SK-N-SH treated with all-trans-retinoic acid at 6 μM for 48 hours (cell line): ENCODE measurements around the gene SEMA5B.

Experiments used
- ARNTL ChIP-seq: fragments of 450-650 bp; formaldehyde crosslinking; IDR thresholded peaks from 2 replicates; pipeline ENCODE4 v1.5.0; 2020; ENCODE audit warnings: low read depth, mild to moderate bottlenecking, moderate library complexity, borderline replicate concordance
- BACH2 ChIP-seq: fragments of 250-450 bp; sonication (Bioruptor Pico); IDR thresholded peaks from 2 replicates; pipeline ENCODE4 v1.9.0; 2021; ENCODE audit warnings: mild to moderate bottlenecking, borderline replicate concordance
- GLIS3 ChIP-seq: fragments of 250-450 bp; sonication (Bioruptor Pico); IDR thresholded peaks from 2 replicates; pipeline ENCODE4 v1.5.0; 2020; ENCODE audit warnings: mild to moderate bottlenecking, moderate library complexity
- ISL1 ChIP-seq: fragments of 250-450 bp; sonication (Bioruptor Pico); IDR thresholded peaks from 2 replicates; pipeline ENCODE4 v2.1.2; 2022; ENCODE audit warnings: mild to moderate bottlenecking, moderate library complexity
- TCF4 ChIP-seq: fragments of 250-450 bp; sonication (Bioruptor Pico); IDR thresholded peaks from 2 replicates; pipeline ENCODE4 v1.8.0; 2021; ENCODE audit warnings: mild to moderate bottlenecking, moderate library complexity, borderline replicate concordance
- ZC3H10 ChIP-seq: fragments of 250-450 bp; sonication (Bioruptor Pico); IDR thresholded peaks from 2 replicates; pipeline ENCODE4 v1.5.1; 2021; ENCODE audit warnings: mild to moderate bottlenecking, moderate library complexity
- ZFP30 ChIP-seq: fragments of 450-650 bp; formaldehyde crosslinking; IDR thresholded peaks from 2 replicates; pipeline ENCODE4 v1.5.0; 2022; ENCODE audit warnings: mild to moderate bottlenecking, moderate library complexity
- TF ChIP-seq, protein P1 (sequence below): fragments of 250-450 bp; sonication (Bioruptor Pico); IDR thresholded peaks from 2 replicates; pipeline ENCODE4 v1.5.1; 2020; ENCODE audit warnings: low read depth, mild to moderate bottlenecking, moderate library complexity
- TF ChIP-seq, protein P2 (sequence below): fragments of 250-450 bp; sonication (Bioruptor Pico); IDR thresholded peaks from 2 replicates; pipeline ENCODE4 v1.8.0; 2020; ENCODE audit warnings: mild to moderate bottlenecking, moderate library complexity, borderline replicate concordance

DNA sequence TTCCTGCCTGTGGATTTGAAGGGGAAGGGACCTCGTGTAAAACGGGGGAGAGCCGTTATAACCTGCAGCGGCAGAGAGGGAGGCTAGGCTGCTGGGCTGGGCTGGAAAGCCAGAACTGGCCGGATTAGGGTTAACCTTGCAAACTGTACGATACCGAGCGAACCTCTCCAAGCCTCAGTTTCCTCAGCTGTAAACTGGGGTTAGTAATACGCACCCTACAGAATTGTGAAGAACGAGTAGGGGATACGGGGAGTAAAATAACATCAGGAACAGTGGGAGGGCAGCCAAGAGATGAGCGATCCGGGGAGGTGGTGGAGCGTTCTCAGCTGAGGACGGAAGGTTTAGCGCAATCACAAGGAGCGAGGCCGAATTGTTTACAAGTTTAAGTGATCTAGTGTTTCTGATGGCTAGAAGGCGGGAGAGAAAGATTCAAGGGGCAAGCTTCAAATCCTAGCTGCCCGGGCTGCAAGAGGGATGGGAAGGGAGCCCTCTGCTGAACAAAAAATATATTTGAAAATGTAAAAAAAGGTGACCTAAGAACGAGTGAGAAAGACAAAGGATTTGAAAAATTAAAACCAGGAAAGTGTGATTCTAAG, 768 bp upstream of the SEMA5B start:
- TF ChIP-seq, protein P1, sequence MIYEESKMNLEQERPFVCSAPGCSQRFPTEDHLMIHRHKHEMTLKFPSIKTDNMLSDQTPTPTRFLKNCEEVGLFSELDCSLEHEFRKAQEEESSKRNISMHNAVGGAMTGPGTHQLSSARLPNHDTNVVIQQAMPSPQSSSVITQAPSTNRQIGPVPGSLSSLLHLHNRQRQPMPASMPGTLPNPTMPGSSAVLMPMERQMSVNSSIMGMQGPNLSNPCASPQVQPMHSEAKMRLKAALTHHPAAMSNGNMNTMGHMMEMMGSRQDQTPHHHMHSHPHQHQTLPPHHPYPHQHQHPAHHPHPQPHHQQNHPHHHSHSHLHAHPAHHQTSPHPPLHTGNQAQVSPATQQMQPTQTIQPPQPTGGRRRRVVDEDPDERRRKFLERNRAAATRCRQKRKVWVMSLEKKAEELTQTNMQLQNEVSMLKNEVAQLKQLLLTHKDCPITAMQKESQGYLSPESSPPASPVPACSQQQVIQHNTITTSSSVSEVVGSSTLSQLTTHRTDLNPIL, result no peak
- no peak for TF ChIP-seq BACH2
- no peak for TF ChIP-seq ZFP30 (CRISPR knock-in tag)
- TF ChIP-seq ZC3H10 (CRISPR knock-in tag), result no peak
- TF ChIP-seq TCF4 (CRISPR knock-in tag), result no peak
- no peak for TF ChIP-seq ARNTL
- TF ChIP-seq, protein P2, sequence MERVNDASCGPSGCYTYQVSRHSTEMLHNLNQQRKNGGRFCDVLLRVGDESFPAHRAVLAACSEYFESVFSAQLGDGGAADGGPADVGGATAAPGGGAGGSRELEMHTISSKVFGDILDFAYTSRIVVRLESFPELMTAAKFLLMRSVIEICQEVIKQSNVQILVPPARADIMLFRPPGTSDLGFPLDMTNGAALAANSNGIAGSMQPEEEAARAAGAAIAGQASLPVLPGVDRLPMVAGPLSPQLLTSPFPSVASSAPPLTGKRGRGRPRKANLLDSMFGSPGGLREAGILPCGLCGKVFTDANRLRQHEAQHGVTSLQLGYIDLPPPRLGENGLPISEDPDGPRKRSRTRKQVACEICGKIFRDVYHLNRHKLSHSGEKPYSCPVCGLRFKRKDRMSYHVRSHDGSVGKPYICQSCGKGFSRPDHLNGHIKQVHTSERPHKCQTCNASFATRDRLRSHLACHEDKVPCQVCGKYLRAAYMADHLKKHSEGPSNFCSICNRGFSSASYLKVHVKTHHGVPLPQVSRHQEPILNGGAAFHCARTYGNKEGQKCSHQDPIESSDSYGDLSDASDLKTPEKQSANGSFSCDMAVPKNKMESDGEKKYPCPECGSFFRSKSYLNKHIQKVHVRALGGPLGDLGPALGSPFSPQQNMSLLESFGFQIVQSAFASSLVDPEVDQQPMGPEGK, result no peak
- TF ChIP-seq GLIS3 (CRISPR knock-in tag), result no peak
- no peak for TF ChIP-seq ISL1 (CRISPR knock-in tag)
